NCI-H82 (cell line): ENCODE results near the gene DGKA.
"Not testable (repeated sequence)": the region's sequence is repeated elsewhere in the genome, so short reads cannot be mapped to it uniquely, and the experiment has no call there.

Experiments used
- DNase-seq: peaks from one replicate; lab custom pipeline; 2025; lab: John Stamatoyannopoulos, UW

DGKA gene

DNA sequence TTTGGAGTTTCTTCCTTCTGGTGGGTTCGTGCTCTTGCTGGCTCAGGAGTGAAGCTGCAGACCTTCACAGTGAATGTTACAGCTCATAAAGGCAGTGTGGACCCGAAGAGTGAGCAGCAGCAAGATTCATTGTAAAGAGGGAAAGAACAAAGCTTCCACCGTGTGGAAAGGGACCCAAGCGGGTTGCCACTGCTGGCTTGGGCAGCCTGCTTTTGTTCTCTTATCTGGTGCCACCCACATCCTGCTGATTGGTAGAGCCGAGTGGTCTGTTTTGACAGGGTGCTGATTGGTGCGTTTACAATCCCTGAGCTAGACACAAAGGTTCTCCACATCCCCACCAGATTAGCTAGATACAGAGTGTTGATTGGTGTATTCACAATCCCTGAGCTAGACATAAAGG is 68.6 kb downstream of the DGKA start:
- DNase-seq, result not testable (repeated sequence)

DNA sequence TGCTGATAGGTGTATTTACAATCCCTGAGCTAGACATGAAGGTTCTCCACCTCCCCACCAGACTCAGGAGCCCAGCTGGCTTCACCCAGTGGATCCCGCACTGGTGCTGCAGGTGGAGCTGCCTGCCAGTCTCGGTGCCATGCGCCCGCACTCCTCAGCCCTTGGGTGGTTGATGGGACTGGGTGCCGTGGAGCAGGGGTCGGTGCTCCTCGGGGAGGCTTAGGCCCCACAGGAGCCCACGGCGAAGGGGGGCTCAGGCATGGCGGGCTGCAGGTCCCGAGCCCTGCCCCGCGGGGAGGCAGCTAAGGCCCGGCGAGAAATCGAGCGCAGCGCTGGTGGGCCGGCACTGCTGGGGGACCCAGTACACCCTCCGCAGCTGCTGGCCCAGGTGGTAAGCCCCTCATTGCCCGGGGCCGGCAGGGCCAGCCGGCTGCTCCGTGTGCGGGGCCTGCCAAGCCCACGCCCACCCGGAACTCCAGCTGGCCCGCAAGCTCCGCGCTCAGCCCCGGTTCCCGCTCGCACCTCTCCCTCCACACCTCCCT is 69.1 kb downstream of the DGKA start:
- not testable (repeated sequence) for DNase-seq

GRCh38 chr12:56001487-56002100 is 70.6 kb downstream of the DGKA start:
- DNase-seq, result no peak

DNA sequence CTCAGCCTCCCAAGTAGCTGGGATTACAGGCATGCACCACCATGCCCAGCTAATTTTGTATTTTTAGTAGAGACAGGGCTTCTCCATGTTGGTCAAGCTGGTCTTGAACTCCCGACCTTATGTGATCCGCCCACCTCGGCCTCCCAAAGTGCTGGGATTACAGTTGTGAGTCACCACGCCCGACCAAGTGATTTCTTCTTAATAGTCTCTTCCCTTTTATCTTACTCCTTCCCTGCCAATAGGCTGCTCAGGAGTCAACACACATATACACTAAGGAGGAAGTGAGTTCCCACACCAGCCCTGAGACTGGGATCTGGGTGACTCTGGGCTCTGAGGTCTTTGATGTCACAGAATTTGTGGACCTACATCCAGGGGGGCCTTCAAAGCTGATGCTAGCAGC is 72.4 kb downstream of the DGKA start:
- not testable (repeated sequence) for DNase-seq
